ENCODE measurements around the gene SEC61B.

GRCh38 chr9:99253134-99253533, 31.1 kb downstream of the SEC61B start:
- TF ChIP-seq SIN3A (IDR thresholded peaks at IDR 0.05; ENCODE audit: borderline replicate concordance, insufficient read depth, low read length) (no peak), REST (IDR thresholded peaks at IDR 0.05; ENCODE audit: insufficient read depth in 1 of 2, low read depth in 2 of 2, low read length in 2 of 2) (no peak), POLR2AphosphoS5 (IDR thresholded peaks at IDR 0.05; ENCODE audit: low read depth, low read length) (no peak), TAF1 (IDR thresholded peaks at IDR 0.05; ENCODE audit: borderline replicate concordance, insufficient read depth, low read length) (no peak), FOXP2 (optimal IDR thresholded peaks at IDR 0.05; ENCODE audit: borderline replicate concordance, extremely low read depth, extremely low read length, insufficient read depth) (no peak)
